Subcutaneous adipose tissue (tissue), 4 donors: Measurements from ENCODE around the gene PTPRN2. TPM values are rescaled to one million over a fixed set of nuclear protein-coding genes. Genes with fewer than 3 reads are reported as not detected.

Source experiments
- total RNA-seq, 4 donors: library from RNA; depleted of rRNA; stranded (reverse); fragments of >200 nt; gene quantifications; one replicate each; pipeline ENCODE4 v1.1.0, GENCODE V29; 2016
- TF ChIP-seq, protein P1 (sequence below): fragments of 450-650 bp; IDR thresholded peaks from one replicate; pipeline ENCODE4 v1.5.1; 2016; ENCODE audit warnings: low read depth, mild to moderate bottlenecking, control low read depth, antibody characterized with exemption, moderate library complexity

PTPRN2 gene
- total RNA-seq, 4 donors from 2014 or later, result 2.0 to 4.6 (median 3.7) TPM

- TF ChIP-seq, protein P1, sequence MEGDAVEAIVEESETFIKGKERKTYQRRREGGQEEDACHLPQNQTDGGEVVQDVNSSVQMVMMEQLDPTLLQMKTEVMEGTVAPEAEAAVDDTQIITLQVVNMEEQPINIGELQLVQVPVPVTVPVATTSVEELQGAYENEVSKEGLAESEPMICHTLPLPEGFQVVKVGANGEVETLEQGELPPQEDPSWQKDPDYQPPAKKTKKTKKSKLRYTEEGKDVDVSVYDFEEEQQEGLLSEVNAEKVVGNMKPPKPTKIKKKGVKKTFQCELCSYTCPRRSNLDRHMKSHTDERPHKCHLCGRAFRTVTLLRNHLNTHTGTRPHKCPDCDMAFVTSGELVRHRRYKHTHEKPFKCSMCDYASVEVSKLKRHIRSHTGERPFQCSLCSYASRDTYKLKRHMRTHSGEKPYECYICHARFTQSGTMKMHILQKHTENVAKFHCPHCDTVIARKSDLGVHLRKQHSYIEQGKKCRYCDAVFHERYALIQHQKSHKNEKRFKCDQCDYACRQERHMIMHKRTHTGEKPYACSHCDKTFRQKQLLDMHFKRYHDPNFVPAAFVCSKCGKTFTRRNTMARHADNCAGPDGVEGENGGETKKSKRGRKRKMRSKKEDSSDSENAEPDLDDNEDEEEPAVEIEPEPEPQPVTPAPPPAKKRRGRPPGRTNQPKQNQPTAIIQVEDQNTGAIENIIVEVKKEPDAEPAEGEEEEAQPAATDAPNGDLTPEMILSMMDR, result no peak
Observed at GRCh38 chr7:157871681-157872080, 715.9 kb downstream of the PTPRN2 start.

DNA sequence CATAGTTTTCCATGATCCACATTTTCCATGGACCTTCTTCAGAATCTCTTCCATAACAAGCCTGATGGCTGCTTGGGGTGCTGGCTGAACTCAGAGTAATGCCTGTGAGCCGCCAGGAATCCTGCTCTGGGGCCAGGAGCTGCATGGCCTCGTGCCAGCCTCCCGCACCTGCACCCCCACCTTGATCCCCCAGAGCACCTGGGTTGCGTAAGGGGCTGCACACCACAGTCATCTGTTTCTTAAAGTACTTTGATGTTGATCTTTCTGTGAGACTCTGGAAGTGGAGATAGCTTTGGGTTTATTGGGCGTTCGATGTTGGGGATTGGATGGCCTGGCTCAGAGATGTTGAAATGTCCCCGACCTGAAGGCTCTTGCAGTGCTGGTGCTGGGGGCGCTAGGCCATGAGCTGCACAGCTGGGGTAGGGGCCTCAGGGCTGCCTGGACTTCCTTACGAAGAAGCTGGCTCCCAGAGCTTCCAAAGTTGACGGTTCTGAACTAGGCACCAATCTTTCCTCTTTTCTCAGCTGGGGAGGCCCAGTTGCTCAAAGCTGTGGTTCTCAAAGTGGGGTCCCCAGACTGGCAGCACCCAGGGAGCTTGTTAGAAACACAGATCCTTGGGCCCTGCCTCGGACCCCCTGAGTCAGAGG, 716.9 kb downstream of the PTPRN2 start:
- TF ChIP-seq, protein P1, result no peak

GRCh38 chr7:157869793-157870192, 717.8 kb downstream of the PTPRN2 start:
- TF ChIP-seq, protein P1, result no peak

- TF ChIP-seq, protein P1, result no peak
Observed at GRCh38 chr7:157867685-157868305, 719.8 kb downstream of the PTPRN2 start.

GRCh38 chr7:157866336-157866924, 721.2 kb downstream of the PTPRN2 start:
- TF ChIP-seq, protein P1, result no peak

GRCh38 chr7:157865351-157866165, 722.1 kb downstream of the PTPRN2 start:
- TF ChIP-seq, protein P1, result no peak

- TF ChIP-seq, protein P1, result no peak
Observed at GRCh38 chr7:157864911-157865310, 722.7 kb downstream of the PTPRN2 start.
